ENCODE results near the gene DYNC1H1. TPM values are rescaled to one million over a fixed set of nuclear protein-coding genes. Genes with fewer than 3 reads are reported as not detected.
A peak's percentile ranks its signal among the peaks of the same experiment; 100 is the strongest.

The DYNC1H1 gene
- total RNA-seq, 2 experiments from 2014 or later: 291 to 301 TPM

DNA sequence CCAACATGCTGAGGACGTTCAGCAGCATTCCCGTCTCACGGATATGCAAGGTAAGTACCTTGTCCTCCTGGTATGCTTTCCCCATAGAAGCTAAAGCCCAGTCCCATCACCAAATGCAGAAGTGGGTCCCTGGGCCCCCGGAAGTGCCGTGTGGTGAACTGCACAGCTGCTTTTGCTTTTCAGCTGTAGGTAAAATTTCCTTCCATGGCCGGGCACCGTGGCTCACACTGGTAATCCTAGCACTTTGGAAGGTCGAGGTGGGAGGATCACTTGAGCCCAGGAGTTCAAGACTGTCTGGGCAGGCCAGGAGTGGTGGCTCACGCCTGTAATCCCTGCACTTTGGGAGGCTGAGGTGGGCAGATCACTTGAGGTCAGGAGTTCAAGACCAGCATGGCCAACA, 78.3 kb downstream of the DYNC1H1 start:
- Mint-ChIP-seq H3K4me1 (ENCODE audit: low read depth) (no peaks in the 10 kb centered on the region), H3K36me3 (ENCODE audit: low read depth) (peaks cover 53% of the 10 kb centered on the region)
- no peak for ATAC-seq

DNA sequence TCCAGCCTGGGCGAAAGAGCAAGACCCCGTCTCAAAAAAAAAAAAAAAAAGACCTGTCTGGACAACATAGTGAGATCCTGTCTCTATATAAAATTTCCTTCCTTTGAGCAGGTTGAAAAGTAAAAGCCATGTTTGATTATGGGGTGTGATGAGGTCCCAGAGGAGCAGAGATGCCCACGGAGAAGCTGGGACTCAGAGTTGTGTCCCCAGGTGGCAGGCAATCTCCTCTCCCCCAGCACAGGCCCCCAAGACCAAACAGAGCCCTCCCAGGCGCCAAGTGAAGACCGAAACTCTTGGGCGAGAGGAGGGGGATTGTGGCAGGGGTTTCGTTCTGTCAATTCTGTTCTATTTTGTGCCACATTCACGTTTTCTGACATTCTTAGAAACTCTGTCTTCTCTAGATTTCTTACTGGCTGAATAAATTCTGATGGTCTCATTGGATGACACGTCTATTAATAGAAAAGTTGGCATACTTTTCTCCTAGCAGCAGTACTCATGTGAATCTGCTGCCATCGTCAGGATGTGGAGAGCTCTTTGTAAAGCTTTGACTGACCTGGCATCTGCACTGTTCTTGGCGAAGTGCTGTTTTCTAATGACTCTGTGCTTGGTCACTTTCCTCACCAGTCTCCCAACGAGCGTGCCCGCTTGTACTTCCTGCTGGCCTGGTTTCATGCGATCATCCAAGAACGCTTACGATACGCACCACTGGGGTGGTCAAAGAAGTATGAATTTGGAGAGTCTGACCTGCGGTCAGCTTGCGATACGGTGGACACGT, 79.1 kb downstream of the DYNC1H1 start:
- Mint-ChIP-seq H3K9me3 (no peaks in the 10 kb centered on the region), H3K4me3 (no peak overlapping the region), H3K27me3 (no peaks in the 10 kb centered on the region), H3K4me1 (ENCODE audit: low read depth) (no peaks in the 10 kb centered on the region), H3K36me3 (ENCODE audit: low read depth) (peaks cover 52% of the 10 kb centered on the region), H3K27ac (no peak overlapping the region)
- DNase-seq: no peak
- ChIA-PET POLR2A (interaction anchor here (0.6 kb wide), 1 partner anchor 60 kb away, joined by 4 read pairs; no protein-coding TSS in a partner anchor), CTCF (no interaction called here)
- no peak for ATAC-seq
- intact Hi-C loops (cut with micrococcal nuclease): no loop called here
- TF ChIP-seq, protein P1, sequence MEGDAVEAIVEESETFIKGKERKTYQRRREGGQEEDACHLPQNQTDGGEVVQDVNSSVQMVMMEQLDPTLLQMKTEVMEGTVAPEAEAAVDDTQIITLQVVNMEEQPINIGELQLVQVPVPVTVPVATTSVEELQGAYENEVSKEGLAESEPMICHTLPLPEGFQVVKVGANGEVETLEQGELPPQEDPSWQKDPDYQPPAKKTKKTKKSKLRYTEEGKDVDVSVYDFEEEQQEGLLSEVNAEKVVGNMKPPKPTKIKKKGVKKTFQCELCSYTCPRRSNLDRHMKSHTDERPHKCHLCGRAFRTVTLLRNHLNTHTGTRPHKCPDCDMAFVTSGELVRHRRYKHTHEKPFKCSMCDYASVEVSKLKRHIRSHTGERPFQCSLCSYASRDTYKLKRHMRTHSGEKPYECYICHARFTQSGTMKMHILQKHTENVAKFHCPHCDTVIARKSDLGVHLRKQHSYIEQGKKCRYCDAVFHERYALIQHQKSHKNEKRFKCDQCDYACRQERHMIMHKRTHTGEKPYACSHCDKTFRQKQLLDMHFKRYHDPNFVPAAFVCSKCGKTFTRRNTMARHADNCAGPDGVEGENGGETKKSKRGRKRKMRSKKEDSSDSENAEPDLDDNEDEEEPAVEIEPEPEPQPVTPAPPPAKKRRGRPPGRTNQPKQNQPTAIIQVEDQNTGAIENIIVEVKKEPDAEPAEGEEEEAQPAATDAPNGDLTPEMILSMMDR (IDR thresholded peaks at IDR 0.05): no peak

More for the DNA sequence above, 78.3 kb downstream of the DYNC1H1 start:
- TF ChIP-seq, protein P1 (IDR thresholded peaks at IDR 0.05): no peak
- ChIA-PET POLR2A (interaction anchor here (0.6 kb wide), 1 partner anchor 61 kb away, joined by 4 read pairs; no protein-coding TSS in a partner anchor), CTCF (no interaction called here)
- H3K4me3 Mint-ChIP-seq: no peak overlapping the region
- no peak overlapping the region for H3K27ac Mint-ChIP-seq
- no peaks in the 10 kb centered on the region for H3K9me3 Mint-ChIP-seq
- no peak for DNase-seq
- H3K27me3 Mint-ChIP-seq: no peaks in the 10 kb centered on the region
- intact Hi-C loops (cut with micrococcal nuclease): no loop called here

DNA sequence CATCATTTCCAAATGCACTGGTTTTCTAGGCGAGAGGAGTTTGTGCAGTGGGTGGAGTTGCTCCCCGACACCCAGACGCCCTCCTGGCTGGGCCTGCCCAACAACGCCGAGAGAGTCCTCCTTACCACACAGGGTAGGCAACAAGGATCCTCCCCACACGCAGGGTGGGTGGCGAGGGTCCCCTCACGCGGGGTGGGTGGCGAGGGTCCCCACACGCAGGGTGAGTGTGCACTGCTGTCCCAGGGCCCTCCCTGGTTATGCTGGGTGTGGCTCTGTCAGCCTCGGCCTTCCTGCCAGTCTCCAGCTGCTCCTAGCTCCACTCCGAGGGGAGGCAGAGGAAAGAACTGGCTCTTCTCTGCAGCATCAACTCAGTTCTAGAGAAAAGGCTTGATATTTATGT, 80.2 kb downstream of the DYNC1H1 start:
- TF ChIP-seq, protein P1 (IDR thresholded peaks at IDR 0.05): no peak
- intact Hi-C loops (cut with micrococcal nuclease): no loop called here
- no peak overlapping the region for H3K4me3 Mint-ChIP-seq

DNA sequence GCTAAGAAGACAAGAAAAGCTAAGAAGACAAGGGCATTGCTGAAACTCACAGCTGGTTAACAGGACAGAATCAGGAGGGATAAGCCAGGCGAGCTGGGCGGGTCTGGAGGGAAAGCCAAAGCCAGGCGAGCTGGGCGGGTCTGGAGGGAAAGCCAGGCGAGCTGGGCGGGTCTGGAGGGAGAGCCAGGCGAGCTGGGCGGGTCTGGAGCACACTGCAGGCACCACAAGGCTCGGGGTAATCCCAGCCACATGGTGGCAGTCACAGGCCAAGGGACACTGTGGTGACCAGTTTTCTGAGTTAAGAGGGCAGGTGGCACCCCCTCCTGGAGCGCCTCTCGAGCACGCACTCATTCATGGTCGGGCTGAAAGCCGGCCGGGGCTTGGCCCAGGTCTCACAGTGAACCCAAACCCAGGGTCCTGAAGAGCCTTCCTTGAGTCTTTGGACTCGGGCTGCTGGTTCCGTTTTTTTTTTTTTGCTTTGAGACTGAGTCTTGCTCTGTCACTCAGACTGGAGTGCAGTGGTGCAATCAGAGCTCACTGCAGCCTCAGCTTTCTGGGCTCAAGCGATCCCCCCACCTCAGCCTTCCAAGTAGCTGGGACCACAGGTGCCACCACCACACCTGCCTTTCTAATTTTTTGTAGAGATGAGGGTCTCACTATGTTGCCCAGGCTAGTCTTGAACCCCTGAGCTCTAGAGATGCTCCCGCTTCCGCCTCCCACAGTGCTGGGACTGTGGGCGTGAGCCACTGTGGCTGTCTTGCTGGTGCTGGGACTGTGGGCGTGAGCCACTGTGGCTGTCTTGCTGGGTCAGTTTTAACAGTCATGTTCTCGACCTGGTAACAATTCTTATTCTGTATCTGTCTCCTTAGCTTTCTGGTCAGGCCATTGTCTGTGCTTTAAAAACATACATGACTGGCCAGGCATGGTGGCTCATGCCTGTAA, 82.2 kb downstream of the DYNC1H1 start:
- intact Hi-C loops (cut with micrococcal nuclease): no loop called here
- Mint-ChIP-seq H3K4me3 (no peak overlapping the region), H3K9me3 (no peaks in the 10 kb centered on the region), H3K27me3 (no peaks in the 10 kb centered on the region), H3K4me1 (ENCODE audit: low read depth) (no peaks in the 10 kb centered on the region), H3K27ac (peak overlapping the region; percentile 34), H3K36me3 (ENCODE audit: low read depth) (peaks cover 47% of the 10 kb centered on the region)
- DNase-seq (peak; percentile 51), ATAC-seq (peak; percentile 78)
- ChIA-PET POLR2A (interaction anchor here (1.2 kb wide), 1 partner anchor 11 kb away, joined by 4 read pairs; no protein-coding TSS in a partner anchor), CTCF (interaction anchor here (0.9 to 1.5 kb wide), 3 partner anchors 23 to 85 kb away, joined by 3 to 9 read pairs (median 4); no protein-coding TSS in a partner anchor)
- TF ChIP-seq, protein P1 (IDR thresholded peaks at IDR 0.05): no peak

More for the DNA sequence above, 80.2 kb downstream of the DYNC1H1 start:
- ATAC-seq: no peak
- H3K27ac Mint-ChIP-seq: no peak overlapping the region
- H3K27me3 Mint-ChIP-seq: no peaks in the 10 kb centered on the region
- H3K4me1 Mint-ChIP-seq (ENCODE audit: low read depth): no peaks in the 10 kb centered on the region
- H3K9me3 Mint-ChIP-seq: no peaks in the 10 kb centered on the region
- ChIA-PET CTCF (no interaction called here), POLR2A (no interaction called here)
- H3K36me3 Mint-ChIP-seq (ENCODE audit: low read depth): peaks cover 47% of the 10 kb centered on the region
- DNase-seq: no peak

Measured in activated CD8-positive, alpha-beta T cell treated with anti-CD3 and anti-CD28 coated beads for 36 hours (primary cell).